ENCODE measurements around the gene SLAMF9.

Gene SLAMF9

DNA sequence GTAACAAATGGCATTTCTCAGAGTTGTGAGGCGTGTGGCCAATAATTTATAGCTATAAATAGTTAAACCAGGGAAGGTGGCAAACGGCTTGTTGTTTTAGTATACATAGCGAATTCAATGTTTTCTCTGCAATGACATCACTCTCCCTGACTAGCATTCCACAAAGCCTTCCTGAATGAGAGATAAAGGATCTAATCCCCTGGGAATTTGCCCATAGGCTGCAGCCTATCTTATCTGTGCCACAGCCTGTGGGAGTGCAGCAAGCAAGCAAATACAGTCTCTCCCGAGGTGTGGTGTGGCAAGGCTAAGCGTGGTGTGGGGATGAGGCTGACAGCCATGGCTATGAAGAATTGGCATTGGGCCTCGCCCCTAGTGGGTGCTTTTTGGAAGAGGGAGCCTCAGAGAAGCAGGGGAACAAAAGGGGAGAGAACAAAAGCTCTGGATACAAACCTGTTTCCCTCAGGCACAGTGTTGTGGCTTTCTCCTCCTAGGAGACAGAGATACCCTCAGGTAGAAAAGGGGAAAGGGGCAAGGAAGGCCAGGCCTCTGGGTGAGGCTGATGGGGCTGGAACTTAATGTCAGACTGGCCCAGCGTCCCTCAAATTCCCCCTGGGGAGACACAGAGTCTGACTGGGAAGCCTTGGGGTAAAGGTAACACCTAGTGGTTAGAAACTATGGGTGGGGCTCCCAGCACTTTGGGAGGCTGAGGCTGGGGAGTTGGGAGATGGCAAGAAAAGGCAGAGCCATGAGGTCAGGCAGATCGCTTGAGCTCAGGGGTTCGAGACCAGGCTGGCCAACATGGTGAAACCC, 37.6 kb downstream of the SLAMF9 start:
- TF ChIP-seq, protein P1, sequence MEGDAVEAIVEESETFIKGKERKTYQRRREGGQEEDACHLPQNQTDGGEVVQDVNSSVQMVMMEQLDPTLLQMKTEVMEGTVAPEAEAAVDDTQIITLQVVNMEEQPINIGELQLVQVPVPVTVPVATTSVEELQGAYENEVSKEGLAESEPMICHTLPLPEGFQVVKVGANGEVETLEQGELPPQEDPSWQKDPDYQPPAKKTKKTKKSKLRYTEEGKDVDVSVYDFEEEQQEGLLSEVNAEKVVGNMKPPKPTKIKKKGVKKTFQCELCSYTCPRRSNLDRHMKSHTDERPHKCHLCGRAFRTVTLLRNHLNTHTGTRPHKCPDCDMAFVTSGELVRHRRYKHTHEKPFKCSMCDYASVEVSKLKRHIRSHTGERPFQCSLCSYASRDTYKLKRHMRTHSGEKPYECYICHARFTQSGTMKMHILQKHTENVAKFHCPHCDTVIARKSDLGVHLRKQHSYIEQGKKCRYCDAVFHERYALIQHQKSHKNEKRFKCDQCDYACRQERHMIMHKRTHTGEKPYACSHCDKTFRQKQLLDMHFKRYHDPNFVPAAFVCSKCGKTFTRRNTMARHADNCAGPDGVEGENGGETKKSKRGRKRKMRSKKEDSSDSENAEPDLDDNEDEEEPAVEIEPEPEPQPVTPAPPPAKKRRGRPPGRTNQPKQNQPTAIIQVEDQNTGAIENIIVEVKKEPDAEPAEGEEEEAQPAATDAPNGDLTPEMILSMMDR (IDR thresholded peaks at IDR 0.05; ENCODE audit: borderline replicate concordance, insufficient read depth, low read depth, low read length): no peak
- no peak overlapping the region for H3K4me3 ChIP-seq (ENCODE audit: low read depth, low read length)

DNA sequence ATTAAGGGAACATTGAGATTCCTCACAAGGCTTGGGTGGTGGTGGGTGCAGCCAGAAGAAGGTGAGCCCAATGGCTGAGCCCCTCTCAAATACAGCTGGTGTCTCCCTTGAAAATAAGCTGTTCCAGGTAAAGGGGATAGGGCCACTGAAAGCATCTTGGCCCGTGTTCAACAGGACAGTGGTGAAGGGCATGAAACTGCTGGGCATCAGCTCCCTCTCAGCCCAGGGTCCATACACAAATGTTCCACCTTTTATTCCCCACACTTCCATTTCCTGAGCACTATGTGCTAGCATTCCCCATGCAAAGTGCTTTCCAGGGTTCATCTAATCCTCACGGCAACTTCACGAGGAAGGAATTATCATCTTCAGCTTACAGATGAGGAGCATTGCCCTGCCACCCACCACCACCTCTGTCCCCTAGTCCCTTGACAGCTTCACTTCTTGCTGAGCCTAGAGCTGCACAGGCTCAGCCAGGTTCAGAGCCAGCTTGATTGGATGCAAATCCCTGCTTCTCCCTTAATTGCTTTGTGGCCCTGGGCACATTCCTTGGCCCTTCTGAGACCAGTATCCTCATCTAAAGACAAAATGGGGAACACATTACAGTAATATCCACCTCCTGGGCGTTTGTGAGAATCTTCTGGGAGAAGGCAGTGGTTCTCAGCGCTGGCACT, 38.3 kb downstream of the SLAMF9 start:
- H3K4me3 ChIP-seq (ENCODE audit: low read depth, low read length): no peak overlapping the region
- TF ChIP-seq, protein P1 (IDR thresholded peaks at IDR 0.05; ENCODE audit: borderline replicate concordance, insufficient read depth, low read depth, low read length): no peak

DNA sequence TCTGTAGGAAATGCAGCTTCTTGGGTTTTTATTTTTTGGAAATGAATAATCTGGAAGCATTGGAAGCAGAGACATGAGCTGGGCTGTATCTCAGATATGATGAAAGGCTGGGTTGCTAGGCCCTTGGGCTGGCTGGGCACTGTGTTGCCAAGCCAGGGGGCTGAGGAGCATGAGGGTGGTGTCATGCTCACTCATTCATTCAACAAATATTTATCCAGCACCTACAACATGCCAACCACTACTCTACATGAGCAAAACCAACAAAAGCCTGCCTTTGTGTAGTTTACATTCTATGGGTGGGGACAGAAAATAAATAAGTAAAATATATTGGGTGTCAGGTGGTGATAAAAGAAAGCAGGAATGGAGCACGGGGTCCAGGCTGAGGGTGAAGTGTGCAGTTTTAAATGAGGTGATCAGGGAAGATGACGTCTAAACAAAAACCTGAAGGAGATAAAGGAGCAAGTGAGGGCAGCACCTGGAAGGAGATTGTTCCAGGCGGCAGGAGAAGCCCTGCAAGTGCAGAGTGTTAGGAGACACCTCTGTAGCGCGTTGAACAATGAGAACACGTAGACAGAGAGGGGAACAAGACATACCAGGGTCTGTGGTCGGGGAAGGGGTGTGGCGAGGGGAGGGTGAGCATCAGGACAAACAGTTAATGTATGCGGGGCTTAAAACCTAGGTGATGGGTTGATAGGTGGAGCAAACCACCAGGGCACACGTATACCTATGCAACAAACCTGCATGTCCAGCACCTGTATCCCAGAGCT, 39.6 kb downstream of the SLAMF9 start:
- H3K4me3 ChIP-seq (ENCODE audit: low read depth, low read length): no peak overlapping the region

DNA sequence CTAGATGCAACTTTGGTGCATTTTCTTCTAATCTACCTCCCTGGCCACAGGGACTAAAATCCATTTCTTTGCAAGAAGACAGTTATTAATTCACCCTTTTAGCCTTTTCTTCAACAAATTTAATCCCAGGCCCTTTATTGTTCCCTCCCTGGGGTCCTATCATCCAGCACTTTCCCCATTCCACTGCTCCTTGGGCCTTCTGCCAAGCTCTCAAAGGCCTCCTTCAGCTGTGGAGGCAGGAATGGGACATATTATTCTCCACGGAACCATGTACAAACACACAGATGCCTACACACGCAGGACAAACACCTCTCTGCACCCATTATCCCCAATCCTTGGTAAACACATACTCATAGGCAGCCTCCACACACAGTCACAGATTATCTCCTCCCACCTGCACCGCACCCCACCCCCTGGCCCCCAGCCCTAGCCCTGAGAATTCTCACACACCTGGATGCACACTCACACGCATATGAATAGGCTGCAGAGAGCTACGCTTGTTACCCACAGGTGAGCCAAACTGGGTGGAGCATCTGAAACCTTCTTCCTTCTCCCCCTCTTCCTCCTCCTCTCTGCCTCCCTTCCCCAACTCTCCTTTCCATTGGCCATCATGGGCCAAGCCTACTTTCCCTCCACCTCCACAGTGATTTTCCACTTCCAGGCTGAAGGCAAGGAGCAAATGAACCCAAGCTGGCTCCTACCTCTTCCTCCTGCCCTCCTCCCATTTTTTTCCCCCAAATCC, 40.4 kb downstream of the SLAMF9 start:
- no peak overlapping the region for H3K4me3 ChIP-seq (ENCODE audit: low read depth, low read length)
- TF ChIP-seq, protein P1 (IDR thresholded peaks at IDR 0.05; ENCODE audit: borderline replicate concordance, insufficient read depth, low read depth, low read length): no peak

More for the DNA sequence above, 39.6 kb downstream of the SLAMF9 start:
- TF ChIP-seq, protein P1 (IDR thresholded peaks at IDR 0.05; ENCODE audit: borderline replicate concordance, insufficient read depth, low read depth, low read length): no peak

DNA sequence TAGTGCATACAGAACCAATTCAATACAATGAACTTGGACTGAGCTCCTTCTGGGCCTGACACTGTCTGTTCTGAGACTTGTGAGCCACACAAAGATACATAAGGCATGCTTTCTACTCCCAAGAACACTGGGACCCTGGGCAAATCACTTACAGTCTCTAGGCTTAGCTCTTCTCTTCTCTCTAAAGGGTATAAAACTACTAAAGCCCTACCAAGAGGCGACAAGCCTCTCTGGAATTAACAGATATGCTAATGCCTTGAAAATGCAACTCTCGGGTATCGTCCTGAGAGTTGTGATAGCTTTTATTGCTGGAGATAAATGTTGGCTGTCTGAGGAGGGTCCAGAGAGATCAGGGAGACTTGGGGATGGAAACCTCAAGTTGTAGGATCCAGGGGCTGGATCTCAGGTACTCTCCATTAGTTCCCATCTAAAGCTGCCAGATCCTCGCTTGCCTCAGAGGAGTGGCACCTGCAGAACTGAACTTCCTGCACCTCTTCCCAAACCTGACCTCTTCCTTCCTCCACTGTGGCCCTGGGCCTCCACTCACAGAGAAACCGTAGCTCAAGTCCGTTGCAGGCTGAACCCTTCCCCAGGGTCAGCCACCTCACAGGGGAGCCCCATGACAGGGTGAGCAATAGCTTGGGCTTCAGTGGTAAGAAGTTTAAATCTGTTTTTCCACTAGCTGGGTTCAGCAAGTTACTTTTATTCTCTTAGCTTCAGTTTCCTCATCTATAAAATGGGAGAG, 42.5 kb downstream of the SLAMF9 start:
- H3K4me3 ChIP-seq (ENCODE audit: low read depth, low read length): no peak overlapping the region
- TF ChIP-seq, protein P1 (IDR thresholded peaks at IDR 0.05; ENCODE audit: borderline replicate concordance, insufficient read depth, low read depth, low read length): no peak
